Measurements from ENCODE around the gene MAML3.

DNA sequence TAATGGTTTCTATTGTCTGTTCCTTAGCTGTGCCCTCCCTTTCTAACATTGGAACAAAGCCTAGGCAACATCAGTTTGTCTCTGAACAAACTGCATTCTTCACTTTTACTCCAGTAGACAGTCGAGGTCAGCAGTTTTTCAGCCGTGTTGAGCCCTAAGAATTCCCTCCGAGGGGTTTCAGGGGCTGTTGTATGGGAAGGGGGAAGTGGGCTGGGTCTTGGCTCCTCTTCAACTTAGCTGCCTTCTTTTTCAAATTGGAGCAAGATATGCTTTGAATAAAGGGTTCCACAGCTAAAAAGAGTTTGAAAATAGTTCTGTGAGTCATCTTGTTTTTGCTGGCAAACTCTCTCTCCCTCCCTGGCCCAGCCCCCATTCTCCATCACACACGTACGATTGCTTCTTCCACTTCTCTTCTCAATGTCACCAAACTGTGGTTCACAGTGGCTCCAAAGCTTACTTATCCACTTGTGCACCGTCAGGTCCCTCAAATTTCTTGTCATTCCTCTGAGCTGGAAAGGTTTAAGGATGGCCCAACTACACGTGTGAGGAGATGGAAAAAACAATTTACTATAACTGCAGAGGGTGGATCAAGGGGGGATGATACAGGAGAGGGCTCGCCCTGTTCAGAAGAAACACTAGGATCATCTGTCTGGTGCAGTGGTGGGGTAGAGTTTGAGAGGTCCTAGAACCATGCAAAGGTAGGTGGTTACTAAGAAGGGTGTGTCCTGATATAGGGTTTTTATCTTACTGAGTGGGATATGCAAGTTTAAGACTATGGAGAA is 9.2 kb upstream of the MAML3 start:
- TF ChIP-seq, protein P1, sequence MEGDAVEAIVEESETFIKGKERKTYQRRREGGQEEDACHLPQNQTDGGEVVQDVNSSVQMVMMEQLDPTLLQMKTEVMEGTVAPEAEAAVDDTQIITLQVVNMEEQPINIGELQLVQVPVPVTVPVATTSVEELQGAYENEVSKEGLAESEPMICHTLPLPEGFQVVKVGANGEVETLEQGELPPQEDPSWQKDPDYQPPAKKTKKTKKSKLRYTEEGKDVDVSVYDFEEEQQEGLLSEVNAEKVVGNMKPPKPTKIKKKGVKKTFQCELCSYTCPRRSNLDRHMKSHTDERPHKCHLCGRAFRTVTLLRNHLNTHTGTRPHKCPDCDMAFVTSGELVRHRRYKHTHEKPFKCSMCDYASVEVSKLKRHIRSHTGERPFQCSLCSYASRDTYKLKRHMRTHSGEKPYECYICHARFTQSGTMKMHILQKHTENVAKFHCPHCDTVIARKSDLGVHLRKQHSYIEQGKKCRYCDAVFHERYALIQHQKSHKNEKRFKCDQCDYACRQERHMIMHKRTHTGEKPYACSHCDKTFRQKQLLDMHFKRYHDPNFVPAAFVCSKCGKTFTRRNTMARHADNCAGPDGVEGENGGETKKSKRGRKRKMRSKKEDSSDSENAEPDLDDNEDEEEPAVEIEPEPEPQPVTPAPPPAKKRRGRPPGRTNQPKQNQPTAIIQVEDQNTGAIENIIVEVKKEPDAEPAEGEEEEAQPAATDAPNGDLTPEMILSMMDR (IDR thresholded peaks at IDR 0.05): no peak
- no peak for TF ChIP-seq POLR2A (IDR thresholded peaks at IDR 0.05)

All from transverse colon (tissue), 3 donors.